Gastrocnemius medialis (tissue), 4 donors: ENCODE measurements around the gene RGS7BP. TPM values are rescaled to one million over a fixed set of nuclear protein-coding genes. Genes with fewer than 3 reads are reported as not detected.

Source experiments
- ATAC-seq, 2 donors: fragments of 150-250 bp; one replicate each; pipeline ENCODE4 v1.9.1; 2016
- DNase-seq, 2 donors: peaks; one replicate each; pipeline ENCODE4 v3.0.0-alpha.2; 2019
- H3K27ac ChIP-seq, 4 donors: fragments of 200-600 bp; sonication (generic); 1 replicate in 1 of 4; 2 replicates in 3 of 4; pipeline ENCODE4 v1.5.1; 2016 to 2018; ENCODE audit warnings: mild to moderate bottlenecking in 2 of 4, moderate library complexity in 1 of 4
- H3K27me3 ChIP-seq, 3 donors: fragments of 200-600 bp; sonication (generic) in 2 of 3; 1 replicate in 1 of 3; 2 replicates in 2 of 3; pipeline versions ENCODE4 v1.5.1 to v1.6.0; 2016 to 2019; ENCODE audit warnings: mild to moderate bottlenecking in 1 of 3, moderate library complexity in 1 of 3
- H3K36me3 ChIP-seq, 2 donors: fragments of 200-600 bp; sonication (generic) in 1 of 2; one replicate each; pipeline ENCODE4 v1.5.1; 2017 to 2018
- H3K4me1 ChIP-seq, 2 donors: fragments of 200-600 bp; sonication (generic) in 1 of 2; one replicate each; pipeline ENCODE4 v1.5.1; 2016 to 2017; ENCODE audit warnings: mild to moderate bottlenecking in 2 of 2
- H3K4me3 ChIP-seq, 4 donors: fragments of 200-600 bp; sonication (generic) in 3 of 4; 1 replicate in 1 of 4; 2 replicates in 3 of 4; pipeline ENCODE4 v1.5.1; 2016 to 2019; ENCODE audit warnings: mild to moderate bottlenecking in 2 of 4
- H3K9me3 ChIP-seq, 3 donors: fragments of 200-600 bp; sonication (generic) in 2 of 3; 1 replicate in 1 of 3; 2 replicates in 2 of 3; pipeline ENCODE4 v1.5.1; 2016 to 2019
- CTCF ChIP-seq, 5 experiments: fragments of 450-650 bp in 3 of 5; fragments of 200-600 bp in 2 of 5; sonication (generic) in 2 of 5; IDR thresholded peaks in 4 of 5; conservative IDR thresholded peaks in 1 of 5; 1 replicate in 4 of 5; 2 replicates in 1 of 5; pipeline ENCODE4 v1.5.1; 2016 to 2019; ENCODE audit warnings: antibody characterized with exemption in 5 of 5, mild to moderate bottlenecking in 3 of 5, moderate library complexity in 3 of 5
- POLR2A ChIP-seq, 2 donors: fragments of 450-650 bp; IDR thresholded peaks; one replicate each; pipeline ENCODE4 v1.6.1; 2017; ENCODE audit warnings: antibody characterized with exemption in 2 of 2, mild to moderate bottlenecking in 2 of 2, moderate library complexity in 2 of 2
- in situ Hi-C, 4 donors: fragments of 200-750 bp; cut with MboI; loops; one replicate each; pipeline versions ENCODE4 v1.15.0 to v1.8.0; 2017; ENCODE audit warnings: low sequenced_read_pairs in 4 of 4
- intact Hi-C: fragments of 100-400 bp; cut with DNase I; formaldehyde crosslinking; loops from one replicate; pipeline ENCODE4 v1.15.1; 2023; ENCODE audit warnings: low total_unique reads
- total RNA-seq, 4 donors: library from RNA; depleted of rRNA; stranded (reverse); fragments of >200 nt; gene quantifications; one replicate each; pipeline versions ENCODE4 v1.1.0 to v1.2.3, GENCODE V29; 2016

RGS7BP gene
- total RNA-seq, 4 donors from 2014 or later, result 0.10 to 0.86 (median 0.47) TPM

- in situ Hi-C loops, result no loop called here
- no peak overlapping the region for H3K4me3 ChIP-seq
- intact Hi-C loops, result loop anchor here (10.0 kb wide), 1 partner anchor 89 kb away; the partner anchor contains the start of gene RGS7BP
- H3K4me1 ChIP-seq, result no peaks in the 10 kb centered on the region
- no peaks in the 10 kb centered on the region for H3K9me3 ChIP-seq
- ATAC-seq, result no peak
- TF ChIP-seq CTCF (IDR thresholded peaks at IDR 0.05 in 4 of 5, conservative IDR thresholded peaks at IDR 0.05 in 1 of 5) (no peak), POLR2A (IDR thresholded peaks at IDR 0.05) (no peak)
- H3K27ac ChIP-seq, result no peak overlapping the region
- H3K36me3 ChIP-seq, result no peaks in the 10 kb centered on the region
- H3K27me3 ChIP-seq, result no peaks in the 10 kb centered on the region
- no peak for DNase-seq
Observed at GRCh38 chr5:64594025-64594424, 88.2 kb downstream of the RGS7BP start.

GRCh38 chr5:64594601-64595000 is 88.8 kb downstream of the RGS7BP start:
- ATAC-seq (no peak), DNase-seq (no peak)
- Histone ChIP-seq H3K27me3 (no peaks in the 10 kb centered on the region), H3K27ac (no peak overlapping the region), H3K4me3 (no peak overlapping the region), H3K9me3 (no peaks in the 10 kb centered on the region), H3K36me3 (no peaks in the 10 kb centered on the region), H3K4me1 (no peaks in the 10 kb centered on the region)
- intact Hi-C loops (loop anchor here (10.0 kb wide), 1 partner anchor 90 kb away; the partner anchor contains the start of gene RGS7BP), in situ Hi-C loops (no loop called here)
- TF ChIP-seq CTCF (IDR thresholded peaks at IDR 0.05 in 4 of 5, conservative IDR thresholded peaks at IDR 0.05 in 1 of 5) (no peak), POLR2A (IDR thresholded peaks at IDR 0.05) (no peak)

- ATAC-seq, result no peak
Observed at GRCh38 chr5:64595031-64595855, 89.4 kb downstream of the RGS7BP start.

GRCh38 chr5:64599226-64599625 is 93.4 kb downstream of the RGS7BP start:
- Histone ChIP-seq H3K27ac (no peak overlapping the region), H3K4me3 (no peak overlapping the region), H3K27me3 (no peaks in the 10 kb centered on the region), H3K36me3 (no peaks in the 10 kb centered on the region), H3K4me1 (no peaks in the 10 kb centered on the region), H3K9me3 (no peaks in the 10 kb centered on the region)
- TF ChIP-seq POLR2A (IDR thresholded peaks at IDR 0.05), result no peak
- TF ChIP-seq CTCF (IDR thresholded peaks at IDR 0.05 in 4 of 5, conservative IDR thresholded peaks at IDR 0.05 in 1 of 5), result no peak
- DNase-seq (no peak), ATAC-seq (no peak)
- intact Hi-C loops, result loop anchor here (10.0 kb wide), 1 partner anchor 94 kb away; the partner anchor contains the start of gene RGS7BP
- in situ Hi-C loops, result no loop called here

More at GRCh38 chr5:64595031-64595855, 89.4 kb downstream of the RGS7BP start:
- Histone ChIP-seq H3K27me3 (no peaks in the 10 kb centered on the region), H3K4me3 (no peak overlapping the region), H3K36me3 (no peaks in the 10 kb centered on the region), H3K27ac (no peak overlapping the region), H3K9me3 (no peaks in the 10 kb centered on the region), H3K4me1 (no peaks in the 10 kb centered on the region)
- no peak for DNase-seq
- intact Hi-C loops, result loop anchor here (10.0 kb wide), 1 partner anchor 90 kb away; the partner anchor contains the start of gene RGS7BP
- in situ Hi-C loops, result no loop called here
- TF ChIP-seq POLR2A (IDR thresholded peaks at IDR 0.05), result no peak
- no peak for TF ChIP-seq CTCF (IDR thresholded peaks at IDR 0.05 in 4 of 5, conservative IDR thresholded peaks at IDR 0.05 in 1 of 5)
